KOPT-K1 (cell line): ENCODE data around the gene MYO16.
"Not testable (repeated sequence)": the region's sequence is repeated elsewhere in the genome, so short reads cannot be mapped to it uniquely, and the experiment has no call there.

Experiments used
- H3K27ac ChIP-seq: fragments of 200-600 bp; sonication (generic); 2 replicates; pipeline ENCODE4 v1.5.1; 2016; ENCODE audit warnings: antibody characterized with exemption, mild to moderate bottlenecking, low read depth, low read length; ENCODE audit not compliant: poor library complexity, severe bottlenecking
- H3K36me3 ChIP-seq: fragments of 200-600 bp; sonication (generic); 2 replicates; pipeline ENCODE4 v1.5.1; 2017; ENCODE audit warnings: antibody characterized with exemption, mild to moderate bottlenecking, low read length, moderate library complexity; ENCODE audit not compliant: insufficient read depth
- H3K9me3 ChIP-seq: fragments of 200-600 bp; sonication (generic); 2 replicates; pipeline ENCODE4 v1.5.1; 2017; ENCODE audit warnings: antibody characterized with exemption, low read length, mild to moderate bottlenecking; ENCODE audit not compliant: insufficient read depth, poor library complexity, severe bottlenecking

Gene MYO16

GRCh38 chr13:109055850-109056249 is 426.4 kb downstream of the MYO16 start:
- no peak overlapping the region for H3K27ac ChIP-seq
- no peaks in the 10 kb centered on the region for H3K36me3 ChIP-seq
- no peaks in the 10 kb centered on the region for H3K9me3 ChIP-seq

- no peak overlapping the region for H3K27ac ChIP-seq
- H3K36me3 ChIP-seq, result no peaks in the 10 kb centered on the region
- no peaks in the 10 kb centered on the region for H3K9me3 ChIP-seq
Measured at GRCh38 chr13:109058087-109058486, 428.7 kb downstream of the MYO16 start.

- no peak overlapping the region for H3K27ac ChIP-seq
- no peaks in the 10 kb centered on the region for H3K9me3 ChIP-seq
- H3K36me3 ChIP-seq, result no peaks in the 10 kb centered on the region
Measured at GRCh38 chr13:109072505-109072904, 443.1 kb downstream of the MYO16 start.

- Histone ChIP-seq H3K9me3 (no peaks in the 10 kb centered on the region), H3K27ac (no peak overlapping the region), H3K36me3 (no peaks in the 10 kb centered on the region)
Measured at GRCh38 chr13:109074436-109074835, 445.0 kb downstream of the MYO16 start.

GRCh38 chr13:109074853-109075252 is 445.4 kb downstream of the MYO16 start:
- H3K36me3 ChIP-seq, result no peaks in the 10 kb centered on the region
- no peak overlapping the region for H3K27ac ChIP-seq
- no peaks in the 10 kb centered on the region for H3K9me3 ChIP-seq

- Histone ChIP-seq H3K36me3 (no peaks in the 10 kb centered on the region), H3K27ac (no peak overlapping the region), H3K9me3 (no peaks in the 10 kb centered on the region)
Measured at GRCh38 chr13:109087916-109088623, 458.7 kb downstream of the MYO16 start.

GRCh38 chr13:109088624-109088917 is 459.2 kb downstream of the MYO16 start:
- Histone ChIP-seq H3K36me3 (no peaks in the 10 kb centered on the region), H3K9me3 (no peaks in the 10 kb centered on the region), H3K27ac (no peak overlapping the region)

- H3K27ac ChIP-seq, result no peak overlapping the region
Measured at GRCh38 chr13:109090796-109091195, 461.4 kb downstream of the MYO16 start.

GRCh38 chr13:109091249-109091648 is 461.8 kb downstream of the MYO16 start:
- no peaks in the 10 kb centered on the region for H3K36me3 ChIP-seq
- H3K9me3 ChIP-seq, result no peaks in the 10 kb centered on the region
- no peak overlapping the region for H3K27ac ChIP-seq

More at GRCh38 chr13:109090796-109091195, 461.4 kb downstream of the MYO16 start:
- Histone ChIP-seq H3K9me3 (no peaks in the 10 kb centered on the region), H3K36me3 (no peaks in the 10 kb centered on the region)

- not testable (repeated sequence) for H3K36me3 ChIP-seq, H3K9me3 ChIP-seq, H3K27ac ChIP-seq
Measured at GRCh38 chr13:109092186-109092585, 462.8 kb downstream of the MYO16 start.

GRCh38 chr13:109093998-109094397 is 464.6 kb downstream of the MYO16 start:
- Histone ChIP-seq H3K27ac (no peak overlapping the region), H3K36me3 (no peaks in the 10 kb centered on the region), H3K9me3 (no peaks in the 10 kb centered on the region)

- no peaks in the 10 kb centered on the region for H3K36me3 ChIP-seq
- no peak overlapping the region for H3K27ac ChIP-seq
- no peaks in the 10 kb centered on the region for H3K9me3 ChIP-seq
Measured at GRCh38 chr13:109095126-109095525, 465.7 kb downstream of the MYO16 start.

- H3K36me3 ChIP-seq, result no peaks in the 10 kb centered on the region
- H3K27ac ChIP-seq, result no peak overlapping the region
- no peaks in the 10 kb centered on the region for H3K9me3 ChIP-seq
Measured at GRCh38 chr13:109096101-109096500, 466.7 kb downstream of the MYO16 start.

- no peak overlapping the region for H3K27ac ChIP-seq
- no peaks in the 10 kb centered on the region for H3K9me3 ChIP-seq
- H3K36me3 ChIP-seq, result no peaks in the 10 kb centered on the region
Measured at GRCh38 chr13:109100705-109101304, 471.4 kb downstream of the MYO16 start.

GRCh38 chr13:109101550-109102144 is 472.2 kb downstream of the MYO16 start:
- no peaks in the 10 kb centered on the region for H3K36me3 ChIP-seq
- no peaks in the 10 kb centered on the region for H3K9me3 ChIP-seq
- H3K27ac ChIP-seq, result no peak overlapping the region

- Histone ChIP-seq H3K27ac (no peak overlapping the region), H3K36me3 (no peaks in the 10 kb centered on the region), H3K9me3 (no peaks in the 10 kb centered on the region)
Measured at GRCh38 chr13:109105899-109106298, 476.5 kb downstream of the MYO16 start.
